ENCODE data around the gene KIF14.

DNA sequence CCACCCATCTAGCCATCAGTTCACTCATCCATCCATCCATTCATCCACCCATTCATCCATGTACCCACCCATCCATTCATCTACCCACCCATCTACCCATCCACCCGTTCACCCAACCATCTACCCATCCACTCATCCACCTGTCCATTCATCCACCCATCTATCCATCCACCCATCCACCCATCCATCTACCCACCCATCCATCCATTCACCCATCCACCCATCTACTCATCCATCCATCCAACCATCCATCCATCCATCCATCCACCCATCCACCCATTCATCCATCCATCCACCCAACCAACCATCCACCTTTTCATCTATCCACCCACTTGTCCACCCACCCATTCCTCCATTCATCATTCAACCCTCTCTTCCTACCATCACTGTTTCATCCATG is 80.3 kb downstream of the KIF14 start:
- TF ChIP-seq POLR2A (IDR thresholded peaks at IDR 0.05; ENCODE audit: extremely low read depth, insufficient read length) (no peak), CTCF (IDR thresholded peaks at IDR 0.05; ENCODE audit: low read depth, low read length) (no peak), MAX (IDR thresholded peaks at IDR 0.05; ENCODE audit: low read depth, low read length) (no peak)
